SK-N-MC (cell line): ENCODE measurements around the gene TACC2.

Source experiments
- EZH2 ChIP-seq: fragments of 200-600 bp; sonication (generic); IDR thresholded peaks from one replicate; pipeline ENCODE4 v1.6.1; 2017; ENCODE audit warnings: antibody characterized with exemption
- FOXP2 ChIP-seq: optimal IDR thresholded peaks from 2 replicates; pipeline ENCODE3; 2011; ENCODE audit warnings: mild to moderate bottlenecking, moderate library complexity; ENCODE audit not compliant: insufficient read depth; ENCODE audit errors: extremely low read length, control extremely low read depth
- POLR2AphosphoS5 ChIP-seq: IDR thresholded peaks from 2 replicates; pipeline ENCODE4 v1.6.1; 2012; ENCODE audit warnings: mild to moderate bottlenecking, low read depth, low read length, borderline replicate concordance

DNA sequence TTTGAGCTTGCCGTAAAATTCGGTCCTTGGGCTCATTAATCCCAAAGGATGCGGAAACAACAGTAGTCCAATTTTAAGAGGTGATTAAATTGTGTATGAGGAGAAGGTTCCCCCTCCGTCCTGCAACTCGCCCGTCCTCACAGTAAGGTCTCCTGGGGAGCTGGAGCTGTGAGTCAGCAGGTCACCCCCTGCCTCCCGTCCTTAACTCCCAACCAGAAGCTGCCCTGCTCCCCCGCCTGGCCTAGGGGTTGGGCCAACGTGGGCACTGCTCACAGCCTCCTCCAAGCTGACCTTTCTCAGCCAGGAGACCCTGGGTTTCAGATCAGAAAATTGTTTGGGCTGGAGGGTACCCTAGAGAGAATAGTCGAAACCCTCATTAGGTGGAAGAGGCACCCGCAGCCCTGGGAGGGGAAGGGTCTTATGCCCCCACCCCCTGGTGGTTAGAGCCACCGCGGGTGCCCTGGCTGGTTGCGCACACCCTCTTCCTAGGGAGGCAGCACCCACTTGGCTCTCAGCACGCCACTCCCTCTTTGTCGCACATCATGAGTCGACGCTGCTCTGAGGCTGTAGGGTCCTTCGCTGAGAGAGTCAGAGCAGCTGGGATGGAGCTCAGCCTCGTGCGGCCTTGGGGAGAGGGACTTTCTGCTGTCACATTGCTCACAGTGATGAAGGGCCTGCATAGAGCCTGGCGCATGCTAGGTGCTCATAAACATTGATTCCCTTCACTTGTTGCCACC is 131.2 kb downstream of the TACC2 start:
- no peak for TF ChIP-seq EZH2
- TF ChIP-seq POLR2AphosphoS5: no peak
- no peak for TF ChIP-seq FOXP2
